Measurements from ENCODE around the gene SPDYE2. TPM values are rescaled to one million over a fixed set of nuclear protein-coding genes. Genes with fewer than 3 reads are reported as not detected.

Gene SPDYE2, protein sequence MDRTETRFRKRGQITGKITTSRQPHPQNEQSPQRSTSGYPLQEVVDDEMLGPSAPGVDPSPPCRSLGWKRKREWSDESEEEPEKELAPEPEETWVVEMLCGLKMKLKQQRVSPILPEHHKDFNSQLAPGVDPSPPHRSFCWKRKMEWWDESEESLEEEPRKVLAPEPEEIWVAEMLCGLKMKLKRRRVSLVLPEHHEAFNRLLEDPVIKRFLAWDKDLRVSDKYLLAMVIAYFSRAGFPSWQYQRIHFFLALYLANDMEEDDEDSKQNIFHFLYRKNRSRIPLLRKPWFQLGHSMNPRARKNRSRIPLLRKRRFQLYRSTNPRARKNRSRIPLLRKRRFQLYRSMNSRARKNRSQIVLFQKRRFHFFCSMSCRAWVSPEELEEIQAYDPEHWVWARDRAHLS
- total RNA-seq (2022; extraction: Qiagen RNA extraction): not detected in 5 replicates

GRCh38 chr7:102550808-102551422, at the start of gene SPDYE2:
TSS of gene SPDYE2 (plus strand) at chr7:102551226. CDS start at chr7:102553256, 2,030 bp downstream.

DNA sequence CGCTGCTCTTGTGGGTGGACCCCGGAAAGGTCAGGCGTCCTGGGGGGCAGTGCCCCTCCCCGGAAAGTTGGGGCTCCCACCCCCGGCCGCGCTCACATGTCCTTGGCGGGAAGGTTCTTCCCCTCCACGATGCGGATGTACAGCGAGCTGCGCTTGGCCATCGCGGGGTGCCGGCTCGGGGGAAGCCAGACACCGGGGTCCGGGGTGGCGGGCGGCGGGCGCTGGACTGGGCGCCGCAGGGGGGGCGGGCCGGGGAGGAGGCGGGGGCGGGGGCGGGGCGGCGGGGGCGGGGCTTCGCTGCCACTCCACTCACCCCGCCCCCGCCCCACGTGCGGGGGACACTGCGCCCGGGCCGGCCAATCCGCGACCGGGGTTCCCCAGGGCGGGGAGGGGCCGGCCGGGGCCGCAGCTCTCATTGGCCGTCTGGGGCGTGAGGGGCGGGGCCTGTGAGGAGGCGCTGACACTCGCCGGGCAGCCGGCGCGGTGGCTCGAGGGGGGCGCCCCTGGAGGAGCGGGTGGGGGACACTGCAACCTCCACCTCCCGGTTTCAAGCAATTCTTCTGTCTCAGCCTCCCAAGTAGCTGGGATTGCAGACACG, 33.4 kb upstream of the SPDYE2 start, which contains the start of gene RASA4B:
TSS of gene RASA4B (minus strand) at position 228 of the 598 bp plus-strand sequence. CDS start at position 161, 67 bp downstream.

DNA sequence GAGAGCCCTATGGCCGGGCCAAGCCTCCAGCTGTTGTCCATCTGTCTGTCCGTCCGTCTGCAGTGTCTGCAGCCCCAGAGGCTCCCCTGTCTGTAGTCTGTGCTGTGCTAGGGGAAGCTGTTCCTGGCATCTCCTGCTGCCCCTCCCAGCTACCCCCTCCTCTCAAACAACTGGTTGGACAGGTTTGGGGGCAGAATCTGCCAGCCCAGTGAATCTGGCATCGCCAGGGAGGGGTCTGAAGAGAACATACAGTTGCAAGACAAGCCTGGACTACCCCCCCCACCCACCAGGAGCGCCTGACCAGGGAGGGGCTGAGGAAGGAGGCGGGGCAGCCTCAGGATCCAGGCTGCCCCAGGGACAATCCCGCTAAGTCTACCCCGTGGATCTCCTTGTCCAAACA, 7.4 kb upstream of the SPDYE2 start, which contains the start of gene UPK3BL2:
TSS of gene UPK3BL2 (minus strand) at position 101 of the 400 bp plus-strand sequence. CDS start at position 41, 60 bp downstream.

GRCh38 chr7:102572261-102573239, 21.5 kb downstream of the SPDYE2 start, which contains the start of gene POLR2J3:
TSS of gene POLR2J3 (minus strand) at chr7:102572583. CDS start at chr7:102572521, 62 bp downstream.

Other genes starting within 250 kb of the SPDYE2 start
- gene SPDYE6, start 194.8 kb upstream of the SPDYE2 start, total RNA-seq (2022; extraction: Qiagen RNA extraction): not detected in 5 replicates
- 20.6 to 23.7 TPM (median 23.6 TPM) in 5 replicates for gene PRKRIP1, start 154.9 kb upstream of the SPDYE2 start, total RNA-seq (2022; extraction: Qiagen RNA extraction)
- 25.4 to 43.0 TPM (median 39.0 TPM) in 5 replicates for gene ORAI2, start 117.7 kb upstream of the SPDYE2 start, total RNA-seq (2022; extraction: Qiagen RNA extraction)
- 8.8 to 12.7 TPM (median 12.3 TPM) in 5 replicates for gene ALKBH4, start 86.4 kb upstream of the SPDYE2 start, total RNA-seq (2022; extraction: Qiagen RNA extraction)
- gene LRWD1, start 86.2 kb upstream of the SPDYE2 start, total RNA-seq (2022; extraction: Qiagen RNA extraction): 23.4 to 36.6 TPM (median 34.0 TPM) in 5 replicates
- gene POLR2J, start 72.3 kb upstream of the SPDYE2 start, total RNA-seq (2022; extraction: Qiagen RNA extraction): 106 to 112 TPM (median 109 TPM) in 5 replicates
- 1.4 to 1.8 TPM (median 1.6 TPM) in 5 replicates for gene RASA4B, start 33.4 kb upstream of the SPDYE2 start, total RNA-seq (2022; extraction: Qiagen RNA extraction)
- gene UPK3BL2, start 7.5 kb upstream of the SPDYE2 start, total RNA-seq (2022; extraction: Qiagen RNA extraction): 2.1 to 3.8 TPM (median 2.7 TPM) in 5 replicates
- gene POLR2J3, start 21.4 kb downstream of the SPDYE2 start, total RNA-seq (2022; extraction: Qiagen RNA extraction): 16.8 to 37.3 TPM (median 29.9 TPM) in 5 replicates
- 1.7 to 2.4 TPM (median 2.2 TPM) in 5 replicates for gene RASA4, start 65.5 kb downstream of the SPDYE2 start, total RNA-seq (2022; extraction: Qiagen RNA extraction)
- gene UPK3BL1, start 91.6 kb downstream of the SPDYE2 start, total RNA-seq (2022; extraction: Qiagen RNA extraction): 7.9 to 14.2 TPM (median 13.0 TPM) in 5 replicates
- gene SPDYE2B, start 99.1 kb downstream of the SPDYE2 start, total RNA-seq (2022; extraction: Qiagen RNA extraction): not detected in 5 replicates
- gene POLR2J2, start 120.4 kb downstream of the SPDYE2 start, total RNA-seq (2022; extraction: Qiagen RNA extraction): 0.10 to 0.75 TPM (median 0.52 TPM) in 5 replicates
- 6.9 to 7.7 TPM (median 7.3 TPM) in 5 replicates for gene FAM185A, start 197.8 kb downstream of the SPDYE2 start, total RNA-seq (2022; extraction: Qiagen RNA extraction)